ENCODE measurements around the gene SRRT.
"Not testable (repeated sequence)": the region's sequence is repeated elsewhere in the genome, so short reads cannot be mapped to it uniquely, and the experiment has no call there.

The SRRT gene

DNA sequence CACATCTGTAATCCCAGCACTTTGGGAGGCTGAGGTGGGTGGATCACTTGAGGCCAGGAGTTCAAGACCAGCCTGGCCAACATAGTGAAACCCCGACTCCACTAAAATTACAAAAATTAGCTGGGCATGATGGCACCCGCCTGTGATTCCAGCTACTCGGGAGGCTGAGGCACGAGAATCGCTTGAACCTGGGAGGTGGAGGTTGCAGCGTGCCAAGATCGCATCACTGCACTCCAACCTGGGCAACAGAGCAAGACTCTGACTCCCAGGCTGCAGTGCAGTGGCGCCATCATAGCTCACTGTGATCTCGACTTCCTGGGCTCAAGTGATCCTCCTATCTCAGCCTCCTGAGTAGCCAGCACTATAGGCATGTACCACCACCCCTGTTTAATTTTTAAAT, 20.0 kb upstream of the SRRT start:
- DNase-seq = not testable (repeated sequence)

DNA sequence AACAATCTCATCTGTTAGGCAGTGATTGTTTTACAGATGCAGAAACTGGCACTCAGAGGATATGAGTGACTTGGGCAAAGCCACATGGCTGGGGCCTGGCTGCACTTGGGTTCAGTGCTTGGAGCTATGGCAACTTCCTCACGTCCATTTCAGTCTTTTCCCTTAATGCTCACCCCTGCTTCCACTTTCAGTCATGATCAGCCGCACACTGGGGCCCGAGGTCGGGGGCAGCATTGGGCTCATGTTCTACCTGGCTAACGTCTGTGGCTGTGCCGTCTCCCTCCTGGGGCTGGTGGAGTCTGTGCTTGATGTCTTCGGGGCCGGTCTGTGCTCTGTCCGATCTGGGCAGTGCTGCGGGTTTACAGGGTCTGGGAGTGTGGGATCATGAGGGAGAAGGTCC, 19.4 kb upstream of the SRRT start:
- no peak for DNase-seq

DNA sequence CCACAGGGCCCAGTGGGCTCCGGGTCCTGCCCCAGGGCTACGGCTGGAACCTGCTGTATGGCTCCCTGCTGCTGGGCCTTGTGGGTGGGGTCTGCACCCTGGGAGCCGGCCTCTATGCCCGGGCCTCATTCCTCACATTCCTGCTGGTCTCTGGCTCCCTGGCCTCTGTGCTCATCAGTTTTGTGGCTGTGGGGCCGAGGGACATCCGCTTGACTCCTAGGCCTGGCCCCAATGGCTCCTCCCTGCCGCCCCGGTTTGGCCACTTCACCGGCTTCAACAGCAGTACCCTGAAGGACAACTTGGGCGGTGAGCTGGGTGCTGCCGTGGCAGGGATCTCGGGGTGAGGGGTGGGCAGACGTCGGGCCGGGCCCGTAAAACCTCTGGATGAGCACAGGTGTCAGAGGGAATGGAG, 18.0 kb upstream of the SRRT start:
- DNase-seq = no peak

DNA sequence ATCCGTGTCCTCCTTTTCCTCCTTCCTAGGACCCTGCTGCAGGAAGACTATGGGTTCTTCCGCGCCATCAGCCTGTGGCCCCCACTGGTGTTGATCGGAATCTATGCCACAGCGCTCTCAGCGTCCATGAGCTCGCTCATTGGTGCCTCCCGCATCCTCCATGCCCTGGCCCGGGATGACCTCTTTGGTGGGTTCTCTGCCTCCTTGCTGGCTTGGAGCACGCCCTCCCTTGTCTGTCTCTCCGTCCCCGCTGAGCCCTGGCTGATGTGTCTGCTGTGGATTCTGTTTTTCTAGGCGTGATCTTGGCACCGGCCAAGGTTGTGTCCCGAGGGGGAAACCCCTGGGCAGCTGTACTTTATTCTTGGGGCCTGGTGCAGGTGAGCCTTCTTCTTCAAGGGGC, 15.0 kb upstream of the SRRT start:
- no peak for DNase-seq

DNA sequence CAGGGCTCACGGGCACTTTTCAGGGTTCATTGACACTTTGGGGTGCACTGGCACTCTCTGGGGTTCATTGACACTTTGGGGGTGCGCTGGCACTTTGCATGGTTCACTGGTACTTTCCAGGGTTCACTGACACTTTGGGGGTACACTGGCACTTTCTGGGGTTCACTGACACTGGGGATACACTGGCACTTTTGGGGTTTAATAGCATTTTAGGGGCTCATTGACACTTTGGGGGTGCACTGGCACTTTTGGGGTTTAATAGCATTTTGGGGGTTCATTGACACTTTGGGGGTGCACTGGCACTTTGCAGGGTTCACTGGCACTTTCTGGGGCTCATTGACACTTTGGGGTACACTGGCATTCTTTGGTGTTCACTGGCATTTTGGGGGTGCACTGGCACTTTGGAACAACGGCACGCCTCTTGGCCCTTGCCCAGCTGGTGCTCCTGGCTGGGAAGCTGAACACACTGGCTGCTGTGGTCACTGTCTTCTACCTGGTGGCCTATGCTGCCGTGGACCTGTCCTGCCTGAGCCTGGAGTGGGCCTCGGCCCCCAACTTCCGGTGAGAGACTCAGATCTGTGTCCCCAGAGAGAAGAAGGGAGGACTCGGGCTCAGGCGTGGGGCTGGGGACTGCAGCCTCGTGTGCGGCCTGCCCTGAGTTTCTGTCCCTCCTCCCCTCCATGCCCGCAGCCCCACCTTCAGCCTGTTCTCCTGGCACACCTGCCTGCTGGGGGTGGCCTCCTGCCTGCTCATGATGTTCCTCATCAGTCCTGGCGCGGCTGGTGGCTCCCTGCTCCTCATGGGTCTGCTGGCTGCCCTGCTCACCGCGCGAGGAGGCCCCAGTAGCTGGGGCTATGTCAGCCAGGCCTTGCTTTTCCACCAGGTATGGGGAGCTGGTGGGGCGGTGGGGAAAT, 13.9 kb upstream of the SRRT start:
- DNase-seq = no peak

DNA sequence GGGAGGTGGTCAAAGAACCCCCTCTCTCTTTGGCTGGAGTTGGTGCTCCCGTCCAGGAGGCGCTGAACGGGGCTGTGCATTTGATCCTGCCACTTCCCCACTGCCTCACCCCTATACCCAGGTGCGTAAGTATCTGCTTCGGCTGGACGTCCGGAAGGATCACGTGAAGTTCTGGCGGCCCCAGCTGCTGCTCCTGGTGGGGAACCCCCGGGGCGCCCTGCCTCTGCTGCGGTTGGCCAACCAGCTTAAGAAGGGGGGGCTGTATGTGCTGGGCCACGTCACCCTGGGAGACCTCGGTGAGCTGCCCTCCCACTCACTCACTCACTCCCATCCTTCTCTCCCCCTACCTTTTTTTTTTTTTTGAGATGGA, 13.3 kb upstream of the SRRT start:
- no peak for DNase-seq

DNA sequence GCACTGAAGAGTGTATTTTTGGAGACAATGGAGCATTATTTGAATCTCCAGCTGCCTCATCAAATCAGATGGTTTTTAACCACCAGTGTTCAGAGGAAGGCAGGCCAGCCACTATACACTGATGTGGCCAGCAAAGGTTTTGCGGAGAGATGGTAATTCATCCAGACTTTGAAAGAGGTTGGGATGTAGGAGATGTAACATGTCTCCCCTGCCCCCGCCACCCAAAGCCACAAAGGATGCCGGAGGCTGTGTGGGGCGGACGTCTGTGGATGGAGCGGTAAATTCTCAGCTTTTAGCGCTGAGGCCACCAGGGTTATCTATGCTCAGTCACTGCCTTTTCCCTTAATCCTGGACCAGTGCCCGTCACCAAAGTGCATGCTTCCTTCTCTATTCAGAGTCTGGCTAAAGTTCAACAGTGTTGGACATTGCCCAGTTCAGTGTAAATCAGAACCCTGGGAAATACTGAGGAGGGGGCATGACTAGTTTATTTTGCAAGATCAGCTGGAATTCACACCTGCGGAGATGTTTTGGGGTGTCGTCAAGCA, 11.4 kb upstream of the SRRT start:
- DNase-seq = no peak

DNA sequence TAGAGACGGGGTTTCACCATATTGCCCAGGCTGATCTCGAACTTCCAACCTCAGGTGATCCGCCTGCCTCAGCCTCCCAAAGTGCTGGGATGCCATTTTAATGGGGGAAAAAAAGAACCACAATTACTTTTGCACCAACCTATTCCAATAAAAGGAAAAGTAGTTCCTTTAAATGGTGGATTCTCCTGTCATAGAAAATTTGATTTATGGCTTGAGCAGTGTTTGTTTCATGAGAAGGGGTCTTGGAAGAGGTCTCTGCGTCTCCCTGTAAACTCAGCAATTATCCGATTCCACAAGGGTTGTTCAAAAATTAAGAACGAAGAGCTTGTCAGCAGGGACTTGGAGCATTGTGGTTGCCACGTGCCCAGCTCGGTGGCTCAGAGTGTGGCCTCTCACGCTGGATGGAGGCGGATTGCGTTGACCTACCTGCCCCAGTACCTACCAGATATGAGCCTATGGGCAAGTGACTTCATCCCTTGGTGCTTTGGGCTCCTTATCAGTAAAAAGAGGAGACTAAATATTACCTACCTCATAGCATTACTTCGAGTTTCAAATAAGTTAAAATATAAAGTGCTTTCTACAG, 10.5 kb upstream of the SRRT start:
- DNase-seq = no peak

DNA sequence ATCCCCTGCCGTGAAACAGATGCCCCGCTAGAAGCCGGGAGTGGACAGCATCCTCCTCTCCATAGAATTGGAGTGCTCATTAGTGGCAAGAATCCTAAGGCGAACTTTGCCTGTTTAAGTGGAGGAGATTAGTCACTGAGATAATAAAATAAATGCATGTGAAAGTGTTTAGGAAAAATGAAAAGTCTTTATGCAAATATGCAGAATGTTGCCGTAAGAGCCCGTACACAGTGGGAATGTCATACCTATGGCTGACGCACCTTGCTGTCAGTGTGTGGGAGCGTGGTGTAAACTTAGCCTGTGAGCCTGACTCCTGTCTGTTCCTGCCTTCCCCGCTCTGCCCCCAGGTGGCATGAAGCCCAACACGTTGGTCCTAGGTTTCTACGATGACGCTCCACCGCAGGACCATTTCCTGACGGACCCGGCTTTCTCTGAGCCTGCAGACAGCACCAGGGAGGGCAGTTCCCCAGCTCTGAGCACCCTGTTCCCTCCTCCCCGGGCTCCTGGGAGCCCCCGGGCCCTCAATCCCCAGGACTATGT, 9.5 kb upstream of the SRRT start:
- DNase-seq = no peak

DNA sequence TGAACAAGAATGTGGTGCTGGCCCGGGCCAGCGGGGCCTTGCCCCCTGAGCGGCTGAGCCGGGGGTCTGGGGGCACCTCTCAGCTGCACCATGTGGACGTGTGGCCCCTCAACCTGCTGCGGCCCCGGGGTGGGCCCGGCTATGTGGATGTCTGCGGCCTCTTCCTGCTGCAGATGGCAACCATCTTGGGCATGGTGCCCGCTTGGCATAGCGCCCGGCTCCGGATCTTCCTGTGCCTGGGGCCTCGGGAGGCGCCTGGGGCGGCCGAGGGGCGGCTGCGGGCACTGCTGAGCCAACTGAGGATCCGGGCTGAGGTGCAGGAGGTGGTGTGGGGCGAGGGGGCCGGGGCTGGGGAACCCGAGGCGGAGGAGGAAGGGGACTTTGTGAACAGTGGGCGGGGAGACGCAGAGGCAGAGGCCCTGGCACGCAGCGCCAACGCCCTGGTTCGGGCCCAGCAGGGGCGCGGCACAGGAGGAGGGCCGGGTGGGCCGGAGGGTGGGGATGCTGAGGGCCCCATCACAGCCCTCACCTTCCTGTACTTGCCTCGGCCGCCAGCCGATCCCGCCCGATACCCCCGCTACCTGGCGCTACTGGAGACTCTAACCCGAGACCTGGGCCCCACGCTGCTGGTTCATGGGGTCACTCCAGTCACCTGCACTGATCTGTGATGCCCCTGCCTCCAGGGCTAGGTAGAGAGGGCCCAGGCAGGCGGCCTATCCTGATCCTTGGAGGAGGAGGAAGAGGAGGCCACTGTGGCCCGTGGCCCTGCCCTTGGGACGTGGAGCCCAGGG, 8.8 kb upstream of the SRRT start:
- DNase-seq = peak in 1 of 2 donors; percentile 81

DNA sequence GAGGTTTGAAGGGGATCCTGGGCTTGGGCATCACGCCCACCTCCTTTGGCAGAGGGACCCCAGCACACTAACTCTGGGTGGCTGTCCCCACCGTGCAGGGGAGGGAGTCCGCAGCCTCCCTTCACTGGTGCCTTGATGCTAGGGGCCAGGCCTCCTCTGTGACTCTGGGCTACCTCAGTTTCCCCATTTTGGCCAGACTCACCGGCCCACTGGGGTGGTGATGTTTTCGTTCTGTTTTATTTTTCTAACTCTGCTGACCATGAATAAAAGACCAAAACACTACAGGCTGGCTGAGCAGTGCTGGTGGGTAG, 8.2 kb upstream of the SRRT start:
- no peak for DNase-seq

DNA sequence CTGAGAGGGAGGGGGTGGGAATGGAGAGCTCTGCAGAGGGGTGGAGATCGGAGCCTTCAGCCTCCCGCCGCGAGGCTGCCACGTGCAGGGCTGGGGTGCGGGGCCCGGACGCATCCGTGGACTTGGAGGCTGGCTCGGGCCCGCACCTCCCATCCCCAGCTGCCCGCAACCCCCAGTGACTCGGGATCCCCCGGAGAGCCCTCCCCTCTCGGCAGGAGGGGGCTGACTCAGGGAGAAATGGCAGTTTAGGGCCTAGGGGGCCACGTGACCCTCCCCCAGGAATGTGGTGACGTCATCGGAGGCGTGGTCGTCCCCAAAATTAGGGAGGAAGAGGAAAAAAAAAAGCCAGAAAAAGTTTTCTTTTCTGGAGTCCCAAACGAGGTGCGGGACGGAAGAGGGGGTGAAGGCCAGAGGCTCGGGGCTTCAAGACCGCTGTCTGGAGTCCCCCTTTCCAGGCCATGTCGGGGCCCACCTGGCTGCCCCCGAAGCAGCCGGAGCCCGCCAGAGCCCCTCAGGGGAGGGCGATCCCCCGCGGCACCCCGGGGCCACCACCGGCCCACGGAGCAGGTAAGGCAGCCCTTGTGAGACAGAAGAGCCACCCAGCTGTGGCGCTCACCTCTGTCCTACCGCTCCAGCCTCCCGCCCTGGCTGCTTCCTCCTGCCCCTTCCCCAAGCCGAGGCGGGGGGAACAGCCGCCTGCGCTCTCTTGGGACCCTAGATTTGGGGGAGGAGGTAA, 7.7 kb upstream of the SRRT start, which contains the start of gene TRIP6:
TRIP6 (plus strand) TSS at position 348 of the 736 bp plus-strand sequence; CDS start at position 459, 111 bp downstream.
- DNase-seq = peak; percentile 61 to 67

DNA sequence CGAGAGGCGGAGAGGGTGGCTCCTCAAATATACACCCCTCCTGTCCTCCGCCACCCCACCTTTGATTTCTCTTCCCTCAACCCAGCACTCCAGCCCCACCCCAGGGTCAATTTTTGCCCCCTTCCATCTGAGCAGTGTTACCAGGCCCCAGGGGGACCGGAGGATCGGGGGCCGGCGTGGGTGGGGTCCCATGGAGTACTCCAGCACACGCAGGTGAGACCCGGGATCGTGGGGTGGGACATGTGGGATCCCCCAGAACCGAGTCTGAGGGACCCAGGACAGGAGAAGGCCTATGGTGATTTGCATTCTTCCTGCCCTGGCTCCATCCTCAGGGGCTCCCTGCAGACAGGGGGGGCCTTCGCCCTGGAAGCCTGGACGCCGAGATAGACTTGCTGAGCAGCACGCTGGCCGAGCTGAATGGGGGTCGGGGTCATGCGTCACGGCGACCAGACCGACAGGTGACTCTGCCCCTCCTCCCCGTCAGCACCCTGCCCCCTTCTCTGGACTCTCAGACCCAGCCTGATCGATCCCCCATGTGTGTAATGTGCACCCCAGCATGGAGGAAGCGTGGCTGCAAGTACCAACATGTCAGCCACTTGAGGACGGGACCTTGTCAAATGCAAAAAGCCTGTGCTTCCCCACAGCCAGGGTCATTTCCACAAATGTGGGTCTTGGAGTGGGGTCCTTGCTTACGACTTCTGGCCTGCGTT, 7.0 kb upstream of the SRRT start:
- DNase-seq = no peak

DNA sequence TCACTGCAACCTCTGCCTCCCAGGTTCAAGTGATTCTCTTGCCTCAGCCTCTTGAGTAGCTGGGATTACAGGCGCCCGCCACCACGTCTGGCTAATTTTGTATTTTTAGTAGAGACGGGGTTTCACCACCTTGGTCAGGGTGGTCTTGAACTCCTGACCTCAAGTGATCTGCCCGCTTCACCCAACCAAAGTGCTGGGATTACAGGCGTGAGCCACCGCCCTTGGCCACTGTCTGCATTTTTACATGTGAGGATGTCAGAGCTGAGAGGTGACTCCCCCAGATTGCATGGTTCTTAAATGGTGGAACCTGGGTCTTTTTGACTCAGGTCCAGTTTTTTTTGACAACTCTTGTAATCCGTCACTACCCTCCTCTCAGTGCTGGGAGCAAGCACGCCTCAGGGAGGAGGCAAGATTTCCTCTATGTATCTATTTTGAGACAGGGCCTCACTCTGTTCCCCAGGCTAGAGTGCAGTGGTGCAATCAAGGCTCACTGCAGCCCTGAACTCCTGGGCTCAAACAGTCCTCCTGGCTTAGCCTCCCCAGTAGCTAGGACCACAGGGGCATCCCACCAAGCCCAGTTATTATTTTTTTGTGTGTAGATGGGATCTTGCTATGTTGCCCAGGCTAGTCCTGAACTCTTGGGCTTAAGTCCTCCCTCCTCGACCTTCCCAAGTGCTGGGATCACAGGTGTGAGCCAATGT, 1.2 kb upstream of the SRRT start:
- DNase-seq = no peak

DNA sequence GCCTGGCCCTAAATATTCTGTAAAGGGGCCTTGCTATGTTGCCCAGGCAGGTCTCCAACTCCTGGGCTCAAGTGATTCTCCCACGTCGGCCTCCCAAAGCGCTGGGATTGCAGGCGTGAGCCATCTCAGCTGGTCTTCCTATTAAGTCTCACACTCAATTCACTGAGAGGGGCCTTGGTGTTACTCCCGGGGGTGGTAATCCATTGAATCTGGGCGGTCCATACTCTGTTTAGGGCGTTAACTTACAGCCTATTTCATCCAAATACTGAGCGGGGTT, 665 bp upstream of the SRRT start:
- no peak for DNase-seq

DNA sequence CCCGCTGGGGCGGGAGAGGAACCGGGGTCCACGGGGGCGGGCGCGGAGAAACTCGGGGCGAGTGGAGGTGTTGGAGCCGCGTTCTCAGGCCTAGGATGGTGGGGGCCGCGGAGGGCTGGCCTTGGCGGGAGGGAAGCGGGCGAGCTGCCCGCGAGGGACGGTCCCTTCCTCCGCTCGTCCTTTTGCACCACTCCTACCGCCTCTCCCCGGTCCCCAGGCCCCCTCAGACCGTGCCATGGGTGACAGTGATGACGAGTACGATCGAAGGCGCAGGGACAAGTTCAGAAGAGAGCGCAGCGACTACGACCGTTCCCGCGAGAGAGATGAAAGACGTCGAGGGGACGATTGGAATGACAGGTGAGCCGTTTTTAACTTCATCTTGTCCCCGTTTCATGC, 451 bp downstream of the SRRT start:
- DNase-seq = no peak

DNA sequence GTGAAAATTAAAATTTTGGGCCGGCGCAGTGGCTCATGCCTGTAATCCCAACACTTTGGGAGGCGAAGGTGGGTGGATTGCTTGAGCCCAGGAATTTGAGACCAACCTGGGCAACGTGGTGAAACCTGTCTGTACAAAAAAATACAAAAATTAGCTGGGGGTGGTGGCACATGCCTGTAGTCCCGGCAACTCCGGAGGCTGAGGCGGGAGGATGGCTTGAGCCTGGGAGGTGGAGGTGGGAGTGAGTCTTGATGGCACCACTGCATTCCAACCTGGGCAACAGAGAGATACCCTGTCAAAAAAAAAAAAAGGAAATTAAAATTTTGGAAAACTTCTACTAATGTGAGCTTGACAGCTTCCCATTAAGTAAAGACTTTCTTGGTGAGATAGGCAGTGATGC, 3.1 kb downstream of the SRRT start:
- DNase-seq = no peak

DNA sequence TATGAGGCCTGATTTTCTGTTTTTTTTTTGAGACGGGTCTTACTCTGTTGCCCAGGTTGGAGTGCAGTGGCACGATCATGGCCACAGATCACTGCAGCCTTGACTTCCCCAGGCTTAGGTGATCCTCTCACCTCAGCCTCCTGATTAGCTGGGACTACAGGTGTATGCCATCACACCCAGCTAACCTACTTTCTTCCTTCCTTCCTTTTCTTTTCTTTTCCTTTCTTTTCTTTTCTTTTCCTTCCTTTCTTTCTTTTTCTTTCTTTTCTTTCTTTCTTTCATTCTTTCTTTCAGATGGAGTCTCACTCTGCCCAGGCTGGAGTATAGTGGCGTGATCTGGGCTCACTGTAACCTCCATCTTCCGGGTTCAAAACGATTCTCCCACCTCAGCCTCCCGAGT, 3.8 kb downstream of the SRRT start:
- no peak for DNase-seq

DNA sequence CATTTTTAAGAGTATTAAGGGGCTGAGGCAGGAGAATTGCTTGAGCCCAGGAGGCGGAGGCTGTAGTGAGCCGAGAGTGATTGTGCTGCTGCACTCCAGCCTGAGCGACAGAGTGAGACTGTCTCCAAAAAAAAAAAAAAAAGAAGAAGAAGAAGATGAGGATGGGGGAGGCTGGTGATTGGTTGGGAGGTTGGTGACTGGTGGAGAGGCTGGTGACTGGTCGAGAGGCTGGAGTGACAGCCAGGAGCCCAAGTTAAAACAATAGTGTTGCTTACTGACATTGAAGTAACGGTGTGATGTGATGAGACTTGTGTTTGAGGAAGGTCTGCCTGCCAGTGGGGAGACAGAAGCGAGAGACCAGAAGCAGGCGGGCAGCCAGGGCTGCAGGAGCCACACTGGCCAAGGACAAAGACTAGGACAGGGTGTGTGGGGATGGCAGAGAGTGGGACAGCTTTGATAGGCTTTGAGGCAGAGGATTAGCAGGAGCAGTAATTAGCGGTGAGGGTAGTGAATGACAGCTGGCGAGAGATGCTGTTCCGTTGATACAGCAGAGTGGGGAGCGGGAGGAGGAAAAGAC, 4.9 kb downstream of the SRRT start:
- DNase-seq = peak in 1 of 2 donors; percentile 16

DNA sequence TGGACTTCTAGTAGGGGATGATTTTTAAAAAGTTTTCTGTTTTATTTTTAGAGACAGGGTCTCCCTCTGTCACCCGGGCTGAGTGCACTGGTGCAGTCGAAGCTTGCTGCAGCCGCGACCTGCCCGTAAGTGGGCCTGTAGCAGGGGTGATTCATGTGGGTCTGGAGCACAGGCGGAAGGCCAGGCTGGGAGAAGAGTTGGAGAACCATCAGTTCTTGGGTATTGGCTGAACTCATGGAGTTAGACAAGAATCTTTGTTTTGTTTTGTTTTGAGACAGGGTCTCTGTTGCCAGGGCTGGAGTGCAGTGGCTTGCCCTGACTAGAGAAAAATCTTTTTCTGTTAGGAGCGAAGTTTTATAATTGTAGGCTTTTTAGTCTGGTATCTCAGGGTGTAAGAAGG, 5.7 kb downstream of the SRRT start:
- DNase-seq = no peak

DNA sequence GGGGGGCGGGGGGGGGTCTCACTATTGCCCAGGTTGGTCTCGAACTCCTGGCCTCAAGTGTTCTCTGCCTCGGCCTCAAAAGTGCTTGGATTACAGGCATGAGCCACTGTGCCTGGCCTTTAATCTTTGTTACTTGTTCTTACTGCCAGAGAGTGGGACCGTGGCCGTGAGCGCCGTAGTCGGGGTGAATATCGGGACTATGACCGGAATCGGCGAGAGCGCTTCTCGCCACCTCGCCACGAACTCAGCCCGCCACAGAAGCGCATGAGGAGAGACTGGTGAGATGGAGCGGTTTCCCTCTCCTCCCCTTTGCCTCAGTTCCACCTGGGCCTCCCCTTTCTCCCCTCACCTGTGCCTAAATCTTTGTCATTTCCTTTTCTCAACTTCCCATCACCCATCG, 6.2 kb downstream of the SRRT start:
- no peak for DNase-seq

Measured in hippocampal formation (tissue), 2 donors.